HG03521 (cell line): Measurements from ENCODE around the gene CD59.
"Not testable (repeated sequence)": the region's sequence is repeated elsewhere in the genome, so short reads cannot be mapped to it uniquely, and the experiment has no call there.

Experiments used
- ATAC-seq: cut with Tn5 transposase; IDR thresholded peaks from one replicate; pipeline ENCODE4 v1.9.1; 2021; ENCODE audit warnings: mild to moderate bottlenecking, moderate library complexity; ENCODE audit not compliant: unreplicated experiment

CD59 gene

DNA sequence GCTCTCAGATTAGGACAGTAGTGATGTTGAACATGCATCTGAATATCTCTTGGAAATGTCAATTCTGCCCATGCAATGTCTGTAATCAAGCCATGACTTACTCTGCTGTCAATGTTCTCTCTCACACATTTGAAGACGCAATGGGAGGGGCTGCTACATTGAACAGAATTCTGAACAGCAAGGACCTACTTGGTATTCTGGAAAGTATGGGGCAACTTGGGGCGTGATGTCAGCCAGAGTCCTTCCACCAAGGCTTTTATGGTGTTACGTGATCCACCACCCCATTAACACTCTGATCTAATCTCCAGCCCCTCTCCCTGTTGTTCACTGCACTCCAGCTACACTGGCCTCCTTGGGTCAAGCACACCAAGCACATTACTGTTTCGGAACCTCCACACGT, 7.1 kb upstream of the CD59 start:
- no peak for ATAC-seq

DNA sequence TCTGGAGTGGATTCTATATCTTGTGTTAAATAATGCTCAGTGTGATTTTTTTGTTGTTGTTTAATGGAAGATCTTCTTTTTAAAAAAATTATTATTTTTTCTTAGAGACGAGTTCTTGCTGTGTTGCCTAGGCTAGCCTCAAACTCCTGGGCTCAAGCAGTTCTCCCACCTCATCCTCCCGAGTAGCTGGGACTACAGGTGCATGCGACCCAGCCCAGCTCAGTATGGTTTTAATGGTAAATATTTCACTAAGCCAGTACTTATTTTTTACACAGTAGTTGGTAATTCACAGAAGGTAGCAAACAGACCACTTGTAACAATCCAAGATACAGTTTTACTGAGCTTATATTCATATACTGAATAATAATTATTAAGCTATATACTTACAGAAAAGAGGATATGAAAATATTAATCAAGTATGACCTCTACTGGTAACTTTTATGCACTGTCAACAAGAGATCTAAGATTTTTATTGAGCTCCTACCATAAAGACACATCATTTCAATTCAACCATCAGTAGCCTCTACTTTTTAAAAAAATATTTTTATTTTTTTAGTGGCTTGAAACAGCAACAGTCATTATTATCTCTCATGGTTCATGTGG, 6.1 kb upstream of the CD59 start:
- ATAC-seq = no peak

DNA sequence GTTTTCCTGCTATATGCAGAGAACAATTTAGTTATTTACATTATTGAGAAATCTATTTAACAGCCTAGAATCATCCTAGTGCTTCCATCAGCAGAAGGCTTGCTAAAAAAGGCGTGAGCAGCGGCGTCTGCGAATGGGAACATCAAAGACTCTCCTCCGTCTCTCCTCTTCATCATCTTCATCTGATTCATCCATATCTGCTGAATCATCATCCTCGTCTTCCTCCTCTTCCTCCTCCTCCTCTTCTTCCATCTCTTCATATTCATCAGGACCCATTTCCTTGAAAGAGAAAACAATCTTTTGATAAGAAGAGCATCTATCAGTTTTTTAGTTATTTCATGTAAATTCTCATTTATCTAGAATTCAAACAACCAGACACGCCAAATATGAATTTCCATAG, 5.6 kb upstream of the CD59 start:
- no peak for ATAC-seq

GRCh38 chr11:33737362-33737821, 1.2 kb upstream of the CD59 start:
- ATAC-seq = no peak

GRCh38 chr11:33735271-33736147, 714 bp downstream of the CD59 start:
- ATAC-seq = peak; percentile 41

- no peak for ATAC-seq
Measured at GRCh38 chr11:33734441-33735270, 1.6 kb downstream of the CD59 start.

GRCh38 chr11:33733980-33734379, 2.2 kb downstream of the CD59 start:
- ATAC-seq = no peak

DNA sequence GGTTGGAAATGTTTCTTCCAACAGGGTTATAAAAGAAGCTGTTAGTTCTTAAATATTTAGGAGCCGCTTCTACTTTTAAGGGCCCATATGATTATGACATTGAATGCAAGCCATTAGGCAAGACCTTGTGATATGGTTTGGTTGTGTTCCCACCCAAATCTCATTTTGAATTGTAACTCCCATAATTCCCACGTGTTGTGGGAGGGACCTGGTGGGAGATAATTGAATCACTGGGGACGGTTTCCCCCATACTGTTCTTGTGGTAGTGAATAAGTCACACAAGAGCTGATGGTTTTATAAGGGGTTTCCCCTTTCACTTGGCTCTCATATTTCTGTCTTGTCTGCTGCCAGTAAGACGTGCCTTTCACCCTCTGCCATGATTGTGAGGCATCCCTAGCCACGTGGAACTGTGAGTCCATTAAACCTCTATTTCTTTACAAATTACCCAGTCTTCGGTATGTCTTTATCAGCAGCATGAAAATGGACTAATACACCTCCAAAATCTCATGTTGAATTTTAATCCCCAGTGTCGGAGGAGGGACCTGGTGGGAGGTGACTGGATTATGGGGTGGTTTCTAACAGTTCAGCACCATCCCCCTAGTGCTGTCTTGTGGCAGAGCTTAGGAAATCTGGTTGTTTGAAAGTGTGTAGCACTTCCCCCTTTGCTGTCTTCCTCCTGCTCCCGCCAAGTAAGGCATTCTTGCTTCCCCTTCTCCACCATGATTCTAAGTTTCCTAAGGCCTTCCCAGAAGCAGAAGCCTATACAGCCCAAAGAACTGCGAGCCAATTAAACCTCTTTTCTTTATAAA, 4.3 kb downstream of the CD59 start:
- no peak for ATAC-seq

- no peak for ATAC-seq
Measured at GRCh38 chr11:33730716-33731115, 5.5 kb downstream of the CD59 start.

DNA sequence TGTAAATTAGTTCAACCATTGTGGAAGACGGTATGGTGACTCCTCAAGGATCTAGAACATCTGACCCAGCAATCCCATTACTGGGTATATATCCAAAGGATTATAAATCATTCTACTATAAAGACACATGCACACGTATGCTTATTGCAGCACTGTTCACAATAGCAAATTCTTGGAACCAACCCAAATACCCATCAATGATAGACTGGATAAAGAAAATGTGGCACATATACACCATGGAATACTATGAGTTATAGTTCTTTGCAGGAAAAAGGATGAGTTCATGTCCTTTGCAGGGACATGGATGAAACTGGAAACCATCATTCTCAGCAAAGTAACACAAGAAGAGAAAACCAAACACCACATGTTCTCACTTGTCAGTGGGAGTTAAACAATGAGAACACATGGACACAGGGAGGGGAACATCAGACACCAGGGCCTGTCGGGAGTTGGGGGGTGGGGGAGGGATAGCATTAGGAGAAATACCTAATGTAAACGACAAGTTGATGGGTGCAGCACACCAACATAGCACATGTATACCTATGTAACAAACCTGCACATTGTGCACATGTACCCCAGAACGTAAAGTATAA, 7.1 kb downstream of the CD59 start:
- not testable (repeated sequence) for ATAC-seq

DNA sequence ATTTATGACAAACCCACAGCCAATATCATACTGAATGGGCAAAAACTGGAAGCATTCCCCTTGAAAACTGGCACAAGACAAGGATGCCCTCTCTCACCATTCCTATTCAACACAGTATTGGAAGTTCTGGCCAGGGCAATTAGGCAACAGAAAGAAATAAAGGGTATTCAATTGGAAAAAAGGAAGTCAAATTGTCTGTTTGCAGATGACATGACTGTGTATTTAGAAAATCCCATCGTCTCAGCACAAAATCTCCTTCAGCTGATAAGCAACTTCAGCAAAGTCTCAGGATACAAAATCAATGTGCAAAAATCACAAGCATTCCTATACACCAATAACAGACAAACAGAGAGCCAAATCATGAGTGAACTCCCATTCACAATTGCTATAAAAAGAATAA, 8.7 kb downstream of the CD59 start:
- ATAC-seq = not testable (repeated sequence)

GRCh38 chr11:33725496-33725895, 10.7 kb downstream of the CD59 start:
- no peak for ATAC-seq

- ATAC-seq = no peak
Measured at GRCh38 chr11:33724644-33725035, 11.6 kb downstream of the CD59 start.

- ATAC-seq = no peak
Measured at GRCh38 chr11:33723238-33723881, 12.9 kb downstream of the CD59 start.

- peak; percentile 69 for ATAC-seq
Measured at GRCh38 chr11:33722590-33723234, 13.5 kb downstream of the CD59 start.

DNA sequence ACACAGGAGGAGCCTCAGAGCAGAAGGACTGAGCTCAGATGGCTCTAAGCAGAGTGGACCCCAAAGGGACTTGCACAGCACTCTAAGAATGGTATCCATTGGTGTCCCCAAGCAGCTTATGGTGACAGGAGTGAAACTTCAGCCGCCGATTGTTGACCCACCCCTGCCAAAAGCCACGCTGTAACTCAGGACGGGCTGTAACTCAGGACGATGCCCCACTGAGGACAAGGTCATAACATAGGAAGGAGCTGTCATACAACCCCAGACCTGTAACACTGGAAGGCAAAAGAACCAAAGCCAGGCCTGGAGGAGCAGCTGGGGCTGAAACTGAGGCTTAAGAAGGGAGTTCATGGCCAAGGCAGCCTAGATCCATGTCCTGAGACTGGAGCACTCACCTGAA, 14.2 kb downstream of the CD59 start:
- no peak for ATAC-seq

- ATAC-seq = no peak
Measured at GRCh38 chr11:33721426-33721825, 14.8 kb downstream of the CD59 start.

GRCh38 chr11:33719587-33719986, 16.6 kb downstream of the CD59 start:
- ATAC-seq = no peak

DNA sequence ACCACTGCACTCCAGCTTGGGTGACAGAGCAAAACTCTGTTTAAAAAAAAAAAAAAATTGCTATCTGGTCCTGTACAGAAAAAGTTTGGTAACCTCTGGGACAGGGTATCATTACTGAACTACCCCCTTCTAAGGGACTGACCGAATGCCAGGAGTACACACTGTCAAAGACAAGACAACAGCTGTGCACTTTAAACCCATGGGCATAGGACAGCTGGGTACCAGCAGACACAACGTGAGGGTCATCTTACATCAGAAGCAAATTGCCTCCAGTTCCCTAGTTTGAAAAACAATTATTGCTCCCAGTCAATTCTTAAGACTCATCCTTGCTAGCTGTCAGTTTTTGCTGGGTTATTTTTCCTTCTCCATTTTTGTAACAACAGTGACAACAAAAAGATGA, 17.8 kb downstream of the CD59 start:
- no peak for ATAC-seq
